HG02798 (cell line): ENCODE measurements around the gene ADGRD2.

Experiments
- ATAC-seq: cut with Tn5 transposase; IDR thresholded peaks from one replicate; pipeline ENCODE4 v1.9.1; 2021; ENCODE audit warnings: mild to moderate bottlenecking; ENCODE audit not compliant: unreplicated experiment, poor library complexity

ADGRD2 gene

GRCh38 chr9:124477648-124478285 lies 27.5 kb downstream of the ADGRD2 start:
- ATAC-seq: no peak

GRCh38 chr9:124478354-124478753 lies 28.1 kb downstream of the ADGRD2 start:
- ATAC-seq: no peak

GRCh38 chr9:124479371-124479770 lies 29.1 kb downstream of the ADGRD2 start:
- no peak for ATAC-seq

GRCh38 chr9:124479947-124480620 lies 29.8 kb downstream of the ADGRD2 start:
- no peak for ATAC-seq

GRCh38 chr9:124480621-124480981 lies 30.4 kb downstream of the ADGRD2 start:
- ATAC-seq: no peak

GRCh38 chr9:124481115-124481514 lies 30.9 kb downstream of the ADGRD2 start:
- no peak for ATAC-seq

- ATAC-seq: no peak
These were observed 32.3 kb downstream of the ADGRD2 start for GRCh38 chr9:124482431-124483031.

GRCh38 chr9:124483481-124483880 lies 33.2 kb downstream of the ADGRD2 start:
- no peak for ATAC-seq

GRCh38 chr9:124485201-124485600 lies 35.0 kb downstream of the ADGRD2 start:
- no peak for ATAC-seq

- no peak for ATAC-seq
These were observed 35.7 kb downstream of the ADGRD2 start for GRCh38 chr9:124485936-124486335.

- ATAC-seq: no peak
These were observed 36.6 kb downstream of the ADGRD2 start for GRCh38 chr9:124486778-124487259.

GRCh38 chr9:124487260-124488182 lies 37.3 kb downstream of the ADGRD2 start:
- no peak for ATAC-seq

- ATAC-seq: no peak
These were observed 38.5 kb downstream of the ADGRD2 start for GRCh38 chr9:124488641-124489210.

- no peak for ATAC-seq
These were observed 39.0 kb downstream of the ADGRD2 start for GRCh38 chr9:124489222-124489621.

- no peak for ATAC-seq
These were observed 39.8 kb downstream of the ADGRD2 start for GRCh38 chr9:124490004-124490403.

- no peak for ATAC-seq
These were observed 41.1 kb downstream of the ADGRD2 start for GRCh38 chr9:124491049-124491975.

- ATAC-seq: no peak
These were observed 42.6 kb downstream of the ADGRD2 start for GRCh38 chr9:124492818-124493217.

GRCh38 chr9:124493218-124493617 lies 43.0 kb downstream of the ADGRD2 start:
- no peak for ATAC-seq

GRCh38 chr9:124493794-124494479 lies 43.7 kb downstream of the ADGRD2 start:
- ATAC-seq: peak; percentile 74
